RPMI8226 (cell line): ENCODE data around the gene POLR2J.
"Not testable (repeated sequence)": the region's sequence is repeated elsewhere in the genome, so short reads cannot be mapped to it uniquely, and the experiment has no call there.

Experiments
- DNase-seq: peaks from one replicate; pipeline ENCODE4 v3.0.0-alpha.2; 2015

Gene POLR2J

DNA sequence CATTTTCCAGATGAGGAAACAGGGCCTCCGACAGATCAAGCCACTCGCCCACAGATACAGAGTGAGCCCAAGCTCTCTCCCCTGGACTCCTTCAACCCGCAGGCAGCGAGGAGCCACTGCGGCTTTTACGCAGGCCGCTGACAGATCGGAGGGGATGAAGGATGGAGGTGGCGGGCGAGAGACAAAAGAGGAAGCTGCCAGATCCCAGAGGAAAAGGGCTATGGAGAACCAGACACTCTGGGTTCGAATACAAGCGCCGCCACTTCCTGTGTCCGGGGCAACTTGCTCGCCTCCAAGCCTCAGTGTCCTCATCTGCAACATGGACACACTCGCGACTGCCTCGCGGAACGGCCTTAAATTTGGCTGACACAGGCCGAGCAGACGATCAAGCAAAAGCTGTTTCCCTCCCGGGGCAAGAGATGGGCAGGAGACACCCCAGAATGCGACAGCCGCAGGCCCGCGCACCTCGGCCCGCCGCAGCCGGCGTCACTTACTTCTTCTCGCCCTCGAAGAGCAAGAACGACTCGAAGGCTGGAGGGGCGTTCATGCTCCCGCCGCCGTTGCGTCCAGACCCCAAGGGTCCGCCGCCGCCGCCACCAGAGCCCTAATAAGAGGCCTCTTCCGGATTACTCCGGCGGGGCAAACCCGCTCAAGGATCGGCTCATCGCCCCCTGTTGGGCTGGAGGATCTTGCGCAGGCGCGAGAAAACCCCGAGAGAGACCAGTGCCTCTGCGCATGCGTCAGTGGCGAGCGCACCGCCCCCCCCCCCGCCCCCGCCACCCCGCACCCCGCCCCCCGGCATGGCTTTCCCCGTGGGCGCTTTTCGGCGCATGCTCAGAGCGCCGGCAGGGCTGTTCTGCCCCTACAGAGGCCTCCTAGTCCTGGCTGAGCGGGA, at the start of gene POLR2J:
TSS of gene POLR2J (minus strand) at position 609 of the 895 bp plus-strand sequence. CDS start at position 547, 62 bp downstream.
- DNase-seq = peak; percentile 56

- not testable (repeated sequence) for DNase-seq
These were observed 49.4 kb upstream of the POLR2J start for GRCh38 chr7:102527822-102528793.

DNA sequence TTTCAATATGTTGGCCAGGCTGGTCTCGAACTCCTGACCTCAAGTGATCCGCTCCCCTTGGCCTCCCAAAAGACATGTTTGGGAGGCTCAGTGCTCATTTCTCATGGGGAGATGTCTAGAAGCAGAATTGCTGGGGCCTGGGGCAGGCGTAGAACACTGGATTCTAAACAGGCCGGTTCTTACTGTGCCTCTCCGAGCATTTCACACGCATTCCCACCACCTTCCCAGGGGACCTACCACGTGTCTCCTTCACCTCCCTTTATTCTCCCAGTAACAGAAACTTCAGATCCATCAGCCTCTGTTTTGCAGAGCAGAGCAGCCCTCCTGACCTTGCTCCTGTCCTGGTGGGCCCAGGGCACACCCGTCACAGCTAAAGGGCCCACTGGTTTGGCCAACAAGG, 48.5 kb upstream of the POLR2J start:
- not testable (repeated sequence) for DNase-seq

DNA sequence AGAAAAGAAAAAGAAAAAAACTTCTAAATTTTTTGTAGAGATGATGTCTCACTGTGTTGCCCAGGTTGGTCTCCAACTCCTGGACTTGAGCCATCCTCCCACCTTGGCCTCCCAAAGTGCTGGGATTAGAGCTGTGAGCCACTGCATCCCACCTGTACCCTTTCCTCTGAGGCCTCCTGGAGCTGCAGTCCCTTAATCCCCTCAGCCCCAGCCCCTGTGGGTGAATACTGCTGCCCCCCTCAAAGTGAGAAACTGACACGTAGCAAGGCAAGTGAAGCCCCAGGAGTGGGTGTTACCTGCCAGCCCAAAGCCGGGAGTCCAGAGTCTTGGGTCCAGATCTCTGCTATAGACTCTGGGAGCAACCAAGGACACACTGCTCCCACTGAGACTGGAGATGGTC, 46.1 kb upstream of the POLR2J start:
- not testable (repeated sequence) for DNase-seq

DNA sequence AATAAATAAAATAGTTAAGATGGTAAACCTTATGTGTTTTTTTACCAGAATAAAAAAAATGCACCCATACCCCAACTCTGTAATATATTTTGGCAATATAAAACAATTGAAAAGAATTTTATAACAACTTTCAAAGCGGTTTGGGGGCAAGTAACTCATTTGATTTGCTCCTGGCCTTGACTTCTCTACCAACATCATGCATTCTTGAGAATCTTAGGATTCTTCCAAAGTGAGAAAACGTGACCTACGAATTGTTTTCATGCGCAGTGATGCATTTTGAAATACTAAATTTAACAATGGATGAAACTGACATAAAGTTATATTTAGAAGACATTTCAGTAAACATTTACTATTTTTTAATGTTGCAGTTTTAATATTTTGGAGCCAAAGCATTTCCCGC, 42.1 kb upstream of the POLR2J start:
- not testable (repeated sequence) for DNase-seq

GRCh38 chr7:102517550-102518147, 38.9 kb upstream of the POLR2J start, which contains the start of gene RASA4B:
RASA4B (minus strand) TSS chr7:102517777; CDS start chr7:102517710, 67 bp downstream.
- DNase-seq = peak; percentile 42

- DNase-seq = not testable (repeated sequence)
These were observed 38.2 kb upstream of the POLR2J start for GRCh38 chr7:102516951-102517350.

DNA sequence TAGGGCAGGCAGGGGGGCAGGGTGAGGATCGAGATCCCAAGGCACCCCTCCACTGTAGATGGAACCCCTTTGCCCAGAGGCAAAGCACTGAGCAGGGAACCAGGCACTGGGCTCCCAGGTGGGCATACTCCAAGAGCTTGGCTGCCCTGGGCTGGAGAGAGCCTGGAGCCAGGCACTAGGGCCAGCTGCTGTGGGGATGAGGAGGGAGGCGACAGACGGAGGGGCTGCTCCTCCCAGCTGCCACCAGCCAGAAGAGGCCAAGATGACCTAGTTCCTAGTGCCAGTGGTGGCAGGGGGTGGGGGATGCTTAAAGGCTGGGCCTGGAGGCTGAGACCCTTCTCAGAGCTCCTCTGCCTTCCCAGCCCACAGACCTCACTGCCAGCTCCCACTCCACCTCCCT, 37.2 kb upstream of the POLR2J start:
- DNase-seq = not testable (repeated sequence)

GRCh38 chr7:102514881-102515721, 36.4 kb upstream of the POLR2J start:
- DNase-seq = not testable (repeated sequence)

DNA sequence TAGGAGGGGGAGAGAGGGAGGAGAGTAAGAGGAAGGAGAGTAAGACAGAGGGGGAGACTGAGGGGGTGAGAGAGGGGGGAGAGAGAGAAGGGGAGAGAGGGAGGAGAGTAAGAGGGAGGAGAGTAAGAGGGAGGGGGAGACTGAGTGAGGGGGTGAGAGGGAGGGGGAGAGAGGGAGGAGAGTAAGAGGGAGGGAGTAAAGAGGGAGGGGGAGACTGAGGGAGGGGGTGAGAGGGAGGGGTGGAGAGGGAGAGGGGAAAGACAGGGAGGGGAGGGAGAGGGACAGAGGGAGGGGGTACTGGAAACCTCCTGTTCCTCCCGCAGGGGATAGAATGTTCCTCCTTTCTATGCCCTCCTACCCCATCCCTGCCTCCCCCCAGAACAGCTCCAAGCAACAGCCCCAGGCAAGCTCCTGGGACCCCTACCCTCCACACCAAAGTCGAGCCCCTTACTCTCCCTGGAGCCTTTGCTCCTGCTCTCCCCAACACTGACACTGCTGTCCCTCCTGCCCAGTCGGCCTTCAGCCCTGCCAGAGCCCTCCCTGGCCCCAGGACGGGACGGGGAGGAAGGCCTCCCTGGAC, 34.0 kb upstream of the POLR2J start:
- DNase-seq = peak; percentile 52

DNA sequence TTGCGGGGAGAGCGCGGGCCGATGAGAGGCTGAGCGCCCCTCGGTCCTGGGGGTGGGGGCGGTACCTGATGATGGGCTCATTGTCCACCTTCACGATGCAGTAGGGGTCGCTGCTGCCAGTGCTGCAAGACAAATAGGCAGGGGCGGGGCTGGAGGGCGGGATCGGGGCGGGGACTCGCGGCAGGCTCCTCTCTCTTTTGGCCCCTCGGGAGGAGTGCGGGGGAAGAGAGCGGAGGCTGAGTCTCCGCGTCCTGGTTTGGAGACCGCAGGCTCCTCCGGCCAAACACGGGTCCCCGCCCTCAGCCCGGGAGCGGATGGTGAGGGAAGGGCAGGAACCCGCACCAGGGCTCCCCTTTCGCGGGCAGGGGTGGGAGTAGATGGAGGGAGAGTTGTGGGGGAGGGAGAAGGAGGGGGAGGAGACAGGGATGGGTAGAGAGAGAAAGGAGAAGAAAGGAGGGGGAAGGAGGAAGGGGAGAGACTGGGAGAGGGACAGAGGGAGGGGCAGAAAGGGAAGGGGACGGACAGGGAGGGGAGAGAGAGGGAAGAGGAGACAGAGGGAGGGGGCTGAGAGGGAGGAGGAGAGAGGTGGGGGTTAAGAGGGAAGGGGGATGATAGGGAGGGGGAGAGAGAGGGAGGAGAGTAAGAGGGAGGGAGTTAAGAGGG, 33.3 kb upstream of the POLR2J start:
- DNase-seq = not testable (repeated sequence)

DNA sequence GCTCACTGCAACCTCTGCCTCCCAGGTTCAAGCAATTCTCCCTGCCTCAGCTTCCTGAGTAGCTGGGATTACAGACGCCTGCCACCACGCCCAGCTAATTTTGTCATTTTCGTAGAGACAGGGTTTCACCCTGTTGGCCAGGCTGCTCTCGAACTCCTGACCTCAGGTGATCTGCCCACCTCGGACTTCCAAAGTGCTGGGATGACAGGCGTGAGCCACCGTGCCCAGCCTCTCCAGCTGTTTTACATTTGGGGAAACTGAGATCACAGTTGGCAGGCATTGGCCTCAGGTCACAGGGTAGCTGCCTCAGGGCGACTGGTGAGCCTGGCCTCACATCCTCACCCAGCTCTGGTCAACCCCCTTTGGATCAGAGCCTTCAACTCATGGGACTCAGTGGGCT, 31.9 kb upstream of the POLR2J start:
- not testable (repeated sequence) for DNase-seq

GRCh38 chr7:102507410-102508088, 28.8 kb upstream of the POLR2J start:
- not testable (repeated sequence) for DNase-seq

DNA sequence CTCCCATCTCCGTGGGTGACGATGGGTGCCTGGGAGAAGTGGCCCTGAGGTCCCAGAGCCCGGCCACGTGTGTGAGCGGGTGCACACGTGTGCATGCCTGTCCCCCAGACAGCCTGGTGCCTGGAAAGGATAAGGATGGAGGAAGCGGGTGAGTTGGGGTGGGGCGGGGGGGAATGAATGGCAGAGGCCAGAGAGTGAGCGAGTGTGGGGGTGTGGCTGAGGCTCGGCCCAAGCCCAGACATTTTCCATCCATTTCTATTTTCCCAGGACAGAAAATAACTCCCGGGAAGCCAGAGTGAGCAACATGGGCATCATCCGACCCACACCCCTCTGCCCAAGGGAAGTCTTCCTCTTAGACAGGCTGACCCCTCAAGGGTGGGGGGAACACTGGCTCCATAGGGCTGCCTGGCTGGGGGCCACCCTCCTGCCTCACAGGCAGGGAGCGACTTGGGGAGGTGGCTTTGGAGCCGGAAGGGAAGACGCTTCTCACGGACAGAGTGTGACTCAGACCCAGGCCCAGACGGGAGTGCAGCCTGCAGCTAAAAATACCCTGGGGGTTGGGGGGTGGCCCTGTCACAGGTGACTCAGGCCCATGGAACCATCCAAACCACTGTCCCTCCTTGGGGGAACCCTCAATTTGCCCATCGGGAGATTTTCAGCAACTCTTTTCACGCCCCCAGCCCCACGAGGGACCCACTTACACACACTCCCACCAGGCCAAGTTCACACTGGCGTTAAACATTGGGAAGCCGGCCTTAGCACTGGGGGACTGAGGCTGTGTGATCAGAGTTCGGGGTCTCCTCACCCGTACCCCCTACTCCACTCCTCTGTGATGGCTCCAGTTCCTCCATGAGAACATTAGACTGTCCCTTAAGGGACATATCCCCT, 26.8 kb upstream of the POLR2J start:
- DNase-seq = not testable (repeated sequence)

GRCh38 chr7:102503141-102503540, 24.4 kb upstream of the POLR2J start:
- not testable (repeated sequence) for DNase-seq

GRCh38 chr7:102498321-102498720, 19.6 kb upstream of the POLR2J start:
- DNase-seq = not testable (repeated sequence)

DNA sequence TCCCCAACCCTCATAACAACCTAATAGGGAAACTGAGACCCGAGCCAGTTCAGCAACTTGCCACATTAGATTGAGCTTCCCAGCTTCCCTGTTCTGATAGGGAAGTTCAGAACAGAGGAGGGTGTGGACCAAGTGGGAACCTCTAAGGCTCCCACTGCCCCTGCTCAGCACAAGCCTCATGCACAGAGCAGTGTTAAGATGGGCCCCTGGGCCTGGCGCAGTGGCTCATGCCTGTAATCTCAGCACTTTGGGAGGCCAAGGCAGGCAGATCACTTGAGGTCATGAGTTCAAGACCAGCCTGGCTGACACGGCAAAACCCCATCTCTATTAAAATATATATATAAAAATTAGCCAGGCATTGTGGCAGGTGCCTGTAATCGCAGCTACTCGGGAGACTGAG, 18.6 kb upstream of the POLR2J start:
- not testable (repeated sequence) for DNase-seq

- DNase-seq = not testable (repeated sequence)
These were observed 18.1 kb upstream of the POLR2J start for GRCh38 chr7:102496861-102497260.
